Measurements from ENCODE around the gene SPNS3.

The SPNS3 gene

DNA sequence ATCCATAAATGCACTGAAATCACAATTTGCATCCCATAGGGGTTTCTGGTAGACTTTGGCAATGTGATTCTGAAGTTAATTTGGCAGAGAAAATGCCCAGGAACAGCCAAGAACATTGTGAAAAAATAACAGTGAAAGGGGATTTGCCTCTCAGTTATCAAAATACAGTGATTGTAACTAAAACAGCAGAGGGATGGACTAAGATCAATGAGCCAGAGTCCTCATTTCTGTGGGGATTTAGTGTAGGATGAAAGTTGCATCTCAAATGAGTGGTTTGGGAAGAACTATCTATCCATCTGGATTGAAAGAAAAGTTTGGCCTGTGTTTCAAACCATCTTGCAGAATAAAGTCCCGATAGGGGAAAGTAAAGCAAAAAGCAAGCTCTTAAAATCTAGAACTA, 93.4 kb downstream of the SPNS3 start:
- ATAC-seq (no peak), DNase-seq (no peak)
- no peaks in the 10 kb centered on the region for H3K9me3 Mint-ChIP-seq
- H3K27me3 Mint-ChIP-seq, result peaks cover 8% of the 10 kb centered on the region
- no peak overlapping the region for H3K27ac Mint-ChIP-seq
- H3K4me3 Mint-ChIP-seq, result no peak overlapping the region
- no peaks in the 10 kb centered on the region for H3K36me3 Mint-ChIP-seq (ENCODE audit: low read depth)
- no peaks in the 10 kb centered on the region for H3K4me1 Mint-ChIP-seq

GRCh38 chr17:4527566-4528125, 93.9 kb downstream of the SPNS3 start:
- Mint-ChIP-seq H3K9me3 (no peaks in the 10 kb centered on the region), H3K4me1 (no peaks in the 10 kb centered on the region), H3K27me3 (peaks cover 9% of the 10 kb centered on the region), H3K36me3 (ENCODE audit: low read depth) (no peaks in the 10 kb centered on the region), H3K4me3 (no peak overlapping the region), H3K27ac (no peak overlapping the region)
- ATAC-seq (no peak), DNase-seq (no peak)

- H3K27me3 Mint-ChIP-seq, result peaks cover 9% of the 10 kb centered on the region
- no peaks in the 10 kb centered on the region for H3K9me3 Mint-ChIP-seq
- H3K27ac Mint-ChIP-seq, result no peak overlapping the region
- DNase-seq (no peak), ATAC-seq (no peak)
- no peak overlapping the region for H3K4me3 Mint-ChIP-seq
- H3K36me3 Mint-ChIP-seq (ENCODE audit: low read depth), result no peaks in the 10 kb centered on the region
- H3K4me1 Mint-ChIP-seq, result peaks cover 6% of the 10 kb centered on the region
Measured at GRCh38 chr17:4529533-4530152, 95.9 kb downstream of the SPNS3 start.

DNA sequence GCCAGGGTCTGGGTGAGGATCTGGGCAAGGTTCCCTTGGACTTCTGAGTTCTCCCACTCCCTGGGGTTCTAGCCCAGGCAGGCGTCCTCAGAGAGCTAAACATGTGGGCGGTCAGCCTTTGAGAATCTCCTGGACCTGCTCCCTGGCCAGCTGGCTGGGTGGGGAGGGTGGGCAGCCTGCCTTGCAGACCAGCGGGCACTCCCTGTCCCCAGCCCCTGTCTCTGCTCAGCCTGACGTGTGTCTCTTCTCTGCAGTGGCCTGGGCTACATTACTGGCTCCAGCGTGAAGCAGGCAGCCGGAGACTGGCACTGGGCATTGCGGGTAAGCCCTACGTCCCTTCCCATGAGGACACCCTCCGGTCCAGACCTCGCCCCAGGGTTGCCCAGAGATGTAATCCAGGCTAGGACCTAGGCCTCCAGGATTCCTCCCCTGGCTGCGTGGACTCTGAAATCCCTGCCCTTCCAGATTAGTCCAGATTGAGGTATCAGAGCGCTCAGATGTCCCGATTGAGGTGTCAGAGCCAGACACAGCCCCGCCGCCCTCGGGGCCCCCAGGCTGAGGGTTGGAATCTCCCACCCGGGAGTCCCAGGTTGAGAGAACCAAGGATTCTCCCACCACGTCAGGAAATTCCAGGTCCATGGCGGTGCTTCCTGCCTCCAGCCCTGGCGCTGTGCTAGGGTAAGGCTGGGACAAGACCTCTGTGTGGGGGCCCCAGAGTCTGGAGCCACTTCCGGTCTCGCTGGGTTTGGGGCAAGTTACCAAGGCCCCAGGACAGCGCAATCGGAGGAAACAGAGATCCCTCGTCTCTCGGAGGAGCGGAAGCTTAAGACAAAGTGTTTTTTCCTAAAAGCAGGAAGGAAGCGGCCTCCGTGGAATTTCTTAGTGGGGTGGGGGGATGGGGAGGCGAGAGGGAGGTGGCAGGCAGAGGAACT, 97.3 kb downstream of the SPNS3 start:
- no peak overlapping the region for H3K4me3 Mint-ChIP-seq
- H3K36me3 Mint-ChIP-seq (ENCODE audit: low read depth), result no peaks in the 10 kb centered on the region
- H3K27me3 Mint-ChIP-seq, result peaks cover 9% of the 10 kb centered on the region
- ATAC-seq (no peak), DNase-seq (no peak)
- no peaks in the 10 kb centered on the region for H3K9me3 Mint-ChIP-seq
- H3K4me1 Mint-ChIP-seq, result peaks cover 6% of the 10 kb centered on the region
- H3K27ac Mint-ChIP-seq, result no peak overlapping the region

- peaks cover 9% of the 10 kb centered on the region for H3K27me3 Mint-ChIP-seq
- H3K36me3 Mint-ChIP-seq (ENCODE audit: low read depth), result no peaks in the 10 kb centered on the region
- peak overlapping the region; percentile 24 for H3K27ac Mint-ChIP-seq
- H3K4me1 Mint-ChIP-seq, result peaks cover 6% of the 10 kb centered on the region
- no peak overlapping the region for H3K4me3 Mint-ChIP-seq
- H3K9me3 Mint-ChIP-seq, result no peaks in the 10 kb centered on the region
- DNase-seq (no peak), ATAC-seq (no peak)
Measured at GRCh38 chr17:4531988-4532736, 98.4 kb downstream of the SPNS3 start.

DNA sequence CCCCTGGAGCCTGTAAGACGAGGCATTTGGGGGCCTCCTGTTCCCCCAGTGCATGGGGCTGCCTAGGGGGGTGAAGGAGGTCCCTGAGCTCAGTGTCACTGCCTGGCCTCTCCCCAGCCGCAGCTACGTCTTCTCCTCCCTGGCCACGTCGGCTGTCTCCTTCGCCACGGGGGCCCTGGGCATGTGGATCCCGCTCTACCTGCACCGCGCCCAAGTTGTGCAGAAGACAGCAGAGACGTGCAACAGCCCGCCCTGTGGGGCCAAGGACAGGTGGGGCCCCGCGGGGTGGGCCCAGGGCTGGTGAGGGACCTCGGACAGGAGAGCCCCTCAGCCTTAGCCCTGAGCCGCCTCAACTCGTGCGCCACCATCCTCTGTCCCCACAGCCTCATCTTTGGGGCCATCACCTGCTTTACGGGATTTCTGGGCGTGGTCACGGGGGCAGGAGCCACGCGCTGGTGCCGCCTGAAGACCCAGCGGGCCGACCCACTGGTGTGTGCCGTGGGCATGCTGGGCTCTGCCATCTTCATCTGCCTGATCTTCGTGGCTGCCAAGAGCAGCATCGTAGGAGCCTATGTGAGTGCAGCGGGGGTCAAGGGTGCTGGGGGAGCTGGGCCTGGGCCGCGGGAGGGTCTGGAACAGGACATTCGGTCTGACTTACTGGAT, 99.3 kb downstream of the SPNS3 start:
- DNase-seq, result no peak
- H3K4me3 Mint-ChIP-seq, result no peak overlapping the region
- H3K9me3 Mint-ChIP-seq, result no peaks in the 10 kb centered on the region
- peaks cover 2% of the 10 kb centered on the region for H3K36me3 Mint-ChIP-seq (ENCODE audit: low read depth)
- peaks cover 6% of the 10 kb centered on the region for H3K4me1 Mint-ChIP-seq
- H3K27ac Mint-ChIP-seq, result peak overlapping the region; percentile 22
- no peak for ATAC-seq
- peaks cover 9% of the 10 kb centered on the region for H3K27me3 Mint-ChIP-seq

GRCh38 chr17:4533523-4534504, 100.1 kb downstream of the SPNS3 start:
- no peak for DNase-seq
- peak; percentile 7 for ATAC-seq
- H3K4me3 Mint-ChIP-seq, result no peak overlapping the region
- peaks cover 2% of the 10 kb centered on the region for H3K36me3 Mint-ChIP-seq (ENCODE audit: low read depth)
- no peaks in the 10 kb centered on the region for H3K9me3 Mint-ChIP-seq
- peaks cover 6% of the 10 kb centered on the region for H3K4me1 Mint-ChIP-seq
- peak overlapping the region; percentile 22 for H3K27ac Mint-ChIP-seq
- peaks cover 7% of the 10 kb centered on the region for H3K27me3 Mint-ChIP-seq

DNA sequence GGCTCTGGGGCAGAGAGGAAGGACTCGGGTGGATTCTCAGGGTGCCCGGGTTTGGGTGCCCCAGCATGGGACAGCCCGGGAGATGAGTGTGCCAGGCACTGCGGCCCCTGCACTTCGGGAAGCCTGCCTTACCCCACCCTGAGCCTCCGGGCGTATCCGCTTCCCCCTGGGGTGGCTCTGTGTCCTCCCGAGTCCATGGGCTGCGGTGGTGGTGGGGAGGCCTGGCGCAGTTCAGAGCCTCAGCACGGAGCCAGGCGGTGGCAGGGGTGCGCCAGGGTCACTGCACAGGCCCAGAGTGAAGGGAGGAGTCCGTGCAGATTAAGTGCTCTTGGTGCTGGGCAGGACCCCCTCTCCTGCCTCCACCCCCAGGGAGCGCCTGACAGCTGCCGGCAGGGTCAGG, 100.8 kb downstream of the SPNS3 start:
- Mint-ChIP-seq H3K9me3 (no peaks in the 10 kb centered on the region), H3K4me1 (peaks cover 6% of the 10 kb centered on the region), H3K27me3 (peaks cover 5% of the 10 kb centered on the region), H3K4me3 (no peak overlapping the region), H3K36me3 (ENCODE audit: low read depth) (peaks cover 2% of the 10 kb centered on the region), H3K27ac (no peak overlapping the region)
- peak; percentile 1 for ATAC-seq
- no peak for DNase-seq

DNA sequence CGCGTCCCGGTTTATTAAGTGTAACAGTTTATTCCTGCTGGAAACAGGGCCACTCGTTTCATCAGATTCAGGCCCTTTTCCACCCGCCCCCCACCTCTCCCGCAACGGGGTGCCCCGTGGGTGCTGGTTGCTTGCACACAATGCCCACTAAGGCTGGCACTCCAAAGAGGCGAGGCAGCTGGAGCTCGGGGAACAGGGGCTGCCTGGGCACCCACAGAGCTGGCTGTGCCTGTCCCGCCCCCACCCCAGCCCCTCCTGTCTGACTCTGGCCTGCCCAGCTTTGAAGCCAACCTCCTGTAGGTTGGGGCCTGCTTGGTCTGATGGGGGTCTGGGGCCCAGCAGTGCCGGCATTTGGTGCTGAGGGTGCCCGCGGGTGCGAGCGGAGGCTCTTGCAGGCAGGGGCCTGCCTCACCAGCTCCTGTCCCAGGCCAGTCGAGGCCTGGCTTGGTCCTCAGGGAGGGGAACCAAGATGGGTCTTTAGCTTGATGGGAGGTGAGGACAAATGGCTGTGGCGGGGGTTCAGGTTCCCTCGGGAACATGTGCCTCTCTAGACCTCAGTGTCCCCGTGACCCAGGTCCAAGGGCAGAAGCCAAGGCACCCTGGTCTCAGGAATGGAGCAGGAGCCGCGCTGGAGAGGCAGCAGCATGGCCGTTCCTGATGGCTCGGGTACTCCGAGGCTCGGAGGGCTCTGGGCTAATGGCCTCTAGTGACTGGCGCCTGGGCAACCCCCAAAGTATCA, 101.4 kb downstream of the SPNS3 start:
- H3K4me1 Mint-ChIP-seq, result peaks cover 6% of the 10 kb centered on the region
- peak overlapping the region; percentile 52 for H3K27ac Mint-ChIP-seq
- peaks cover 4% of the 10 kb centered on the region for H3K27me3 Mint-ChIP-seq
- ATAC-seq (no peak), DNase-seq (no peak)
- H3K4me3 Mint-ChIP-seq, result no peak overlapping the region
- H3K9me3 Mint-ChIP-seq, result no peaks in the 10 kb centered on the region
- H3K36me3 Mint-ChIP-seq (ENCODE audit: low read depth), result peaks cover 2% of the 10 kb centered on the region

DNA sequence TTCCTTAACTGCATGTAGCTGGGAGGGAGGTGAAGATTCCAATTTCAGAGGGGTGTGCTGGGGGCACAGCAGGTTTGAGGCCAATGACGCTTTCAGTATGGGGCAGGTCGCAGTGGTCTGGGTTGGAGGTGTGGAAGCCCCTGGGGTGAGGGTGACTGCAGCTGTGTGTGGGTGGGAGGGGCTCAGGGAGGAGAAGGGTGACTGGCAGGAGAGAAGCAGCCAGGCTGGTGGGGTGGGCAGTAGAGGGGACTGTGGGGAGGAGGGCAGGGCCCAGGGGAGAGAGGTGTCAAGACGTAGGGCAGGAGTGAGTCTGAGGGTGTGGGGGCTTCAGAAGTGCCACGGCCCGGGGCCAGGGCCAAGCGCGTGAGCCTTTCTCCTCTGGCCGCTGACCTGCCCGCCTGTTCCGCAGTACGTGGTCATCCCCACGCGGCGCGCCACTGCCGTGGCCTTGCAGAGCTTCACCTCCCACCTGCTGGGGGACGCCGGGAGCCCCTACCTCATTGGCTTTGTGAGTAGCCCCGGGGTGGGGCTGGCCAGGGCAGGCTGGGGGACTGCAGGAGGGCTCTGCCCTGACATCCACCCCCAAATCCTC, 102.0 kb downstream of the SPNS3 start:
- DNase-seq (no peak), ATAC-seq (no peak)
- Mint-ChIP-seq H3K27ac (peak overlapping the region; percentile 52), H3K27me3 (peaks cover 4% of the 10 kb centered on the region), H3K4me1 (peaks cover 6% of the 10 kb centered on the region), H3K9me3 (no peaks in the 10 kb centered on the region), H3K4me3 (no peak overlapping the region), H3K36me3 (ENCODE audit: low read depth) (peaks cover 2% of the 10 kb centered on the region)

- H3K4me3 Mint-ChIP-seq, result no peak overlapping the region
- DNase-seq (no peak), ATAC-seq (no peak)
- no peaks in the 10 kb centered on the region for H3K9me3 Mint-ChIP-seq
- H3K27me3 Mint-ChIP-seq, result peaks cover 4% of the 10 kb centered on the region
- peaks cover 2% of the 10 kb centered on the region for H3K36me3 Mint-ChIP-seq (ENCODE audit: low read depth)
- peaks cover 6% of the 10 kb centered on the region for H3K4me1 Mint-ChIP-seq
- no peak overlapping the region for H3K27ac Mint-ChIP-seq
Measured at GRCh38 chr17:4536259-4536741, 102.6 kb downstream of the SPNS3 start.

GRCh38 chr17:4536742-4537411, 103.1 kb downstream of the SPNS3 start:
- Mint-ChIP-seq H3K9me3 (no peaks in the 10 kb centered on the region), H3K27me3 (peaks cover 3% of the 10 kb centered on the region), H3K27ac (no peak overlapping the region), H3K4me1 (peaks cover 6% of the 10 kb centered on the region), H3K4me3 (no peak overlapping the region), H3K36me3 (ENCODE audit: low read depth) (peaks cover 2% of the 10 kb centered on the region)
- DNase-seq (no peak), ATAC-seq (no peak)

All from activated naive CD8-positive, alpha-beta T cell treated with anti-CD3 and anti-CD28 coated beads, Interleukin-2, amount 50 U/mL, for 24 hours (primary cell).